ENCODE data around the gene TMEM150B.

DNA sequence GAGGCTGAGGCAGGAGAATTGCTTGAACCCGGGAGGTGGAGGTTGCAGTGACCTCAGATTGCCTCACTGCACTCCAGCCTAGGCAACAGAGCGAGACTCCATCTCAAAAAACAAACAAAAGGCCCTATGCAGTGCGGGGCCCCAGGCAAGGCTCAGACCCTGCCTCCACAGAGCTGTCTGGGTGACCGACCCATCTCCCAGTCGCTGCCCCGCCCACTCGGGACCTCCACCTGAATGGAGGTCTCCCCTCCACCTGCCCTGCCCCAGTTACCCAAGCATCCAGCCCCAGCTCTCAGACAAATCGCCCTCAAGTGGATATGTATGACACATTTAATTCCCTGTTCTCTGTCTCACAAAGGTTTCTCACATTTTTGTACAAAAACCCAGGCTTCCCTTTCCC is 40.1 kb upstream of the TMEM150B start:
- no peak for TF ChIP-seq CTCF (IDR thresholded peaks at IDR 0.05; ENCODE audit: extremely low read depth in 1 of 2, insufficient read depth in 1 of 2, low read depth in 1 of 2, low read length in 2 of 2)
- TF ChIP-seq POLR2A (IDR thresholded peaks at IDR 0.05; ENCODE audit: low read depth, low read length): no peak
- no peak for TF ChIP-seq POLR2AphosphoS5 (IDR thresholded peaks at IDR 0.05; ENCODE audit: insufficient read depth, low read depth, low read length)
- TF ChIP-seq MAX (IDR thresholded peaks at IDR 0.05; ENCODE audit: insufficient read depth, insufficient read length): no peak
- no peak for TF ChIP-seq MYC (IDR thresholded peaks at IDR 0.05; ENCODE audit: low read depth, low read length)
- no peak for TF ChIP-seq EZH2 (IDR thresholded peaks at IDR 0.05; ENCODE audit: borderline replicate concordance, low read depth, low read length, severe bottlenecking)
- TF ChIP-seq JUN (IDR thresholded peaks at IDR 0.05; ENCODE audit: borderline replicate concordance, insufficient read depth, insufficient read length, low read depth): no peak
